H9 (cell line): ENCODE data around the gene PDE4B. TPM values are rescaled to one million over a fixed set of nuclear protein-coding genes. Genes with fewer than 3 reads are reported as not detected.

Experiments used
- DNase-seq: peaks from one replicate; pipeline ENCODE4 v3.0.0-alpha.2; 2017
- H2AFZ ChIP-seq: one replicate; pipeline ENCODE4 v1.6.1; 2013; ENCODE audit warnings: mild to moderate bottlenecking, low read length, control low read depth, moderate library complexity
- H2AK5ac ChIP-seq: 2 replicates; pipeline ENCODE4 v1.6.1; 2013; ENCODE audit warnings: low read length, control low read depth, mixed read lengths; ENCODE audit not compliant: insufficient read length
- H2BK120ac ChIP-seq: one replicate; pipeline ENCODE4 v1.6.1; 2013; ENCODE audit warnings: low read depth, mild to moderate bottlenecking, low read length, control low read depth, inconsistent platforms; ENCODE audit not compliant: poor library complexity, severe bottlenecking
- H2BK12ac ChIP-seq: 2 replicates; pipeline ENCODE4 v1.6.1; 2013; ENCODE audit warnings: low read length, control low read depth, mixed read lengths, low read depth; ENCODE audit not compliant: insufficient read length
- H2BK15ac ChIP-seq: 2 replicates; pipeline ENCODE4 v1.6.1; 2013; ENCODE audit warnings: low read depth, low read length, control low read depth
- H2BK20ac ChIP-seq: one replicate; pipeline ENCODE4 v1.6.1; 2013; ENCODE audit warnings: low read depth, mild to moderate bottlenecking, low read length, control low read depth, inconsistent platforms; ENCODE audit not compliant: poor library complexity, severe bottlenecking
- H2BK5ac ChIP-seq: 2 replicates; pipeline ENCODE4 v1.6.1; 2013; ENCODE audit warnings: low read length, control low read depth, mixed read lengths; ENCODE audit not compliant: insufficient read length
- H3K14ac ChIP-seq: 2 replicates; pipeline ENCODE4 v1.6.1; 2013; ENCODE audit warnings: low read length, control low read depth; ENCODE audit not compliant: insufficient read depth
- H3K18ac ChIP-seq: 2 replicates; pipeline ENCODE4 v1.6.1; 2013; ENCODE audit warnings: low read depth, mild to moderate bottlenecking, mixed read lengths, low read length, control low read depth; ENCODE audit not compliant: insufficient read length
- H3K23ac ChIP-seq: 2 replicates; pipeline ENCODE4 v1.6.1; 2013; ENCODE audit warnings: low read length, control low read depth, mixed read lengths, low read depth; ENCODE audit not compliant: insufficient read length
- H3K23me2 ChIP-seq: 2 replicates; pipeline ENCODE4 v1.6.1; 2013; ENCODE audit warnings: low read depth, mild to moderate bottlenecking, mixed read lengths, low read length, control low read depth; ENCODE audit not compliant: insufficient read length, poor library complexity, severe bottlenecking
- H3K27ac ChIP-seq: 2 replicates; pipeline ENCODE4 v1.5.1; 2013; ENCODE audit warnings: low read length, control low read depth, mixed read lengths, low read depth; ENCODE audit not compliant: insufficient read length
- H3K27me3 ChIP-seq: 2 replicates; pipeline ENCODE4 v1.6.1; 2013; ENCODE audit warnings: low read length, control low read depth, inconsistent platforms; ENCODE audit not compliant: insufficient read depth
- H3K4ac ChIP-seq: 2 replicates; pipeline ENCODE4 v1.6.1; 2013; ENCODE audit warnings: low read depth, mild to moderate bottlenecking, control low read depth, inconsistent platforms, low read length, moderate library complexity
- H3K4me1 ChIP-seq: 2 replicates; pipeline ENCODE4 v1.6.1; 2013; ENCODE audit warnings: low read length, control low read depth, inconsistent platforms; ENCODE audit not compliant: insufficient read depth
- H3K4me2 ChIP-seq: 2 replicates; pipeline ENCODE4 v1.6.1; 2013; ENCODE audit warnings: low read length, control low read depth, mixed read lengths; ENCODE audit not compliant: insufficient read length, insufficient read depth
- H3K56ac ChIP-seq: 2 replicates; pipeline ENCODE4 v1.6.1; 2013; ENCODE audit warnings: low read depth, mild to moderate bottlenecking, mixed read lengths, low read length, control low read depth; ENCODE audit not compliant: insufficient read length
- H3K79me1 ChIP-seq: 2 replicates; pipeline ENCODE4 v1.6.1; 2013; ENCODE audit warnings: low read depth, mild to moderate bottlenecking, moderate library complexity, low read length, control low read depth, inconsistent platforms; ENCODE audit not compliant: insufficient read depth, poor library complexity, severe bottlenecking
- H3K79me2 ChIP-seq: 2 replicates; pipeline ENCODE4 v1.6.1; 2013; ENCODE audit warnings: low read length, control low read depth, inconsistent platforms; ENCODE audit not compliant: insufficient read depth
- H3K9ac ChIP-seq: 2 replicates; pipeline ENCODE4 v1.6.1; 2013; ENCODE audit warnings: low read length, control low read depth, mixed read lengths; ENCODE audit not compliant: insufficient read length; ENCODE audit errors: extremely low read depth
- H3K9me3 ChIP-seq: one replicate; pipeline ENCODE4 v1.6.1; 2013; ENCODE audit warnings: low read depth, low read length, inconsistent platforms; ENCODE audit not compliant: control insufficient read depth
- H3T11ph ChIP-seq: one replicate; pipeline ENCODE4 v1.6.1; 2013; ENCODE audit warnings: mild to moderate bottlenecking, low read length, control low read depth, inconsistent platforms
- H4K20me1 ChIP-seq: one replicate; pipeline ENCODE4 v1.6.1; 2013; ENCODE audit not compliant: control insufficient read depth, insufficient read length, insufficient read depth
- H4K5ac ChIP-seq: 2 replicates; pipeline ENCODE4 v1.6.1; 2013; ENCODE audit warnings: low read depth, mild to moderate bottlenecking, mixed read lengths, low read length, control low read depth; ENCODE audit not compliant: insufficient read length
- H4K8ac ChIP-seq: replicated peaks from 2 replicates; pipeline ENCODE4 v1.6.1; 2013; ENCODE audit warnings: low read length, control low read depth, mixed read lengths, low read depth; ENCODE audit not compliant: insufficient read length
- H4K91ac ChIP-seq: 2 replicates; pipeline ENCODE4 v1.6.1; 2013; ENCODE audit warnings: low read depth, mild to moderate bottlenecking, moderate library complexity, mixed read lengths, low read length, control low read depth; ENCODE audit not compliant: insufficient read length
- H3K27ac Mint-ChIP-seq, 3 experiments: 2 replicates in 2 of 3; 3 replicates in 1 of 3; pipeline ENCODE4 v1.8.0; 2020 to 2021; ENCODE audit warnings: mixed read lengths in 3 of 3, mild to moderate bottlenecking in 1 of 3, moderate library complexity in 1 of 3
- H3K27me3 Mint-ChIP-seq: 2 replicates; pipeline ENCODE4 v1.8.0; 2021; ENCODE audit warnings: low read depth, mild to moderate bottlenecking, moderate library complexity, mixed read lengths
- H3K36me3 Mint-ChIP-seq, 3 experiments: 2 replicates in 2 of 3; 3 replicates in 1 of 3; pipeline ENCODE4 v1.8.0; 2020 to 2021; ENCODE audit warnings: low read depth in 3 of 3, mixed read lengths in 3 of 3; ENCODE audit not compliant: insufficient read depth in 1 of 3
- H3K4me1 Mint-ChIP-seq, 2 experiments: 2 replicates each; pipeline ENCODE4 v1.8.0; 2020; ENCODE audit warnings: mixed read lengths in 2 of 2
- H3K4me3 Mint-ChIP-seq, 2 experiments: 2 replicates in 1 of 2; 3 replicates in 1 of 2; pipeline ENCODE4 v1.8.0; 2020 to 2021; ENCODE audit warnings: mild to moderate bottlenecking in 2 of 2, mixed read lengths in 2 of 2, moderate library complexity in 1 of 2
- H3K9me3 Mint-ChIP-seq, 2 experiments: 2 replicates in 1 of 2; 3 replicates in 1 of 2; pipeline ENCODE4 v1.8.0; 2020; ENCODE audit warnings: mild to moderate bottlenecking in 2 of 2, mixed read lengths in 2 of 2, moderate library complexity in 1 of 2
- WGBS: extraction: QIAGEN DNeasy Blood & Tissue Kit; methylation state at CpG from one replicate; pipeline ENCODE4 v1.1.7; 2013; ENCODE audit warnings: missing lambda C conversion rate, low lambda C conversion rate, mixed read lengths; ENCODE audit not compliant: insufficient read length; ENCODE audit errors: extremely low coverage; 5-methylcytosine and 5-hydroxymethylcytosine counted together
- total RNA-seq: library from RNA; stranded (reverse); gene quantifications from 2 replicates; pipeline ENCODE4 v1.2.1, GENCODE V29; 2021
- TF ChIP-seq, protein P1 (sequence below): fragments of 200-600 bp; sonication (generic); conservative IDR thresholded peaks from 3 replicates; pipeline ENCODE4 v1.8.0; 2021; ENCODE audit warnings: antibody characterized with exemption, mild to moderate bottlenecking

The PDE4B gene
- total RNA-seq, 1 experiment from 2014 or later = 19.8 TPM

- Mint-ChIP-seq H3K4me1 (no peaks in the 10 kb centered on the region), H3K27me3 (peaks cover 27% of the 10 kb centered on the region), H3K36me3 (no peaks in the 10 kb centered on the region), H3K27ac (no peak overlapping the region; a peak in 1 of 7 replicates), H3K4me3 (no peak overlapping the region), H3K9me3 (no peaks in the 10 kb centered on the region)
- H4K5ac ChIP-seq = no peak overlapping the region
- no peak overlapping the region for H3K56ac ChIP-seq
- no peak overlapping the region for H3K4me2 ChIP-seq
- H4K91ac ChIP-seq = no peak overlapping the region
- TF ChIP-seq, protein P1, sequence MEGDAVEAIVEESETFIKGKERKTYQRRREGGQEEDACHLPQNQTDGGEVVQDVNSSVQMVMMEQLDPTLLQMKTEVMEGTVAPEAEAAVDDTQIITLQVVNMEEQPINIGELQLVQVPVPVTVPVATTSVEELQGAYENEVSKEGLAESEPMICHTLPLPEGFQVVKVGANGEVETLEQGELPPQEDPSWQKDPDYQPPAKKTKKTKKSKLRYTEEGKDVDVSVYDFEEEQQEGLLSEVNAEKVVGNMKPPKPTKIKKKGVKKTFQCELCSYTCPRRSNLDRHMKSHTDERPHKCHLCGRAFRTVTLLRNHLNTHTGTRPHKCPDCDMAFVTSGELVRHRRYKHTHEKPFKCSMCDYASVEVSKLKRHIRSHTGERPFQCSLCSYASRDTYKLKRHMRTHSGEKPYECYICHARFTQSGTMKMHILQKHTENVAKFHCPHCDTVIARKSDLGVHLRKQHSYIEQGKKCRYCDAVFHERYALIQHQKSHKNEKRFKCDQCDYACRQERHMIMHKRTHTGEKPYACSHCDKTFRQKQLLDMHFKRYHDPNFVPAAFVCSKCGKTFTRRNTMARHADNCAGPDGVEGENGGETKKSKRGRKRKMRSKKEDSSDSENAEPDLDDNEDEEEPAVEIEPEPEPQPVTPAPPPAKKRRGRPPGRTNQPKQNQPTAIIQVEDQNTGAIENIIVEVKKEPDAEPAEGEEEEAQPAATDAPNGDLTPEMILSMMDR = no peak
- H3K23ac ChIP-seq = no peak overlapping the region
- H3K14ac ChIP-seq = no peak overlapping the region
- no CpG with 5 or more reads among the region's 6 CpGs for WGBS
- no peak overlapping the region for H3K4ac ChIP-seq
- H4K20me1 ChIP-seq = no peaks in the 10 kb centered on the region
- no peak overlapping the region for H3K9ac ChIP-seq
- no peak overlapping the region for H2BK15ac ChIP-seq
- H4K8ac ChIP-seq = no peak overlapping the region
- no peak overlapping the region for H3K18ac ChIP-seq
- H2AFZ ChIP-seq = no peak overlapping the region
- H3K4me1 ChIP-seq = no peaks in the 10 kb centered on the region
- no peaks in the 10 kb centered on the region for H3K79me1 ChIP-seq
- H3K79me2 ChIP-seq = no peaks in the 10 kb centered on the region
- H2BK12ac ChIP-seq = no peak overlapping the region
- no peaks in the 10 kb centered on the region for H3K23me2 ChIP-seq
- H3K27me3 ChIP-seq = no peaks in the 10 kb centered on the region
- H2BK5ac ChIP-seq = no peak overlapping the region
- no peak overlapping the region for H2BK20ac ChIP-seq
- no peak overlapping the region for H3T11ph ChIP-seq
- no peak overlapping the region for H2BK120ac ChIP-seq
- H3K9me3 ChIP-seq = no peaks in the 10 kb centered on the region
- DNase-seq = no peak
- H3K27ac ChIP-seq = no peak overlapping the region
- H2AK5ac ChIP-seq = no peak overlapping the region
Observed at GRCh38 chr1:65992165-65992821, 199.6 kb downstream of the PDE4B start.
